Chondrocyte (in vitro differentiated cells): Measurements from ENCODE around the gene HOXB13. TPM values are rescaled to one million over a fixed set of nuclear protein-coding genes. Genes with fewer than 3 reads are reported as not detected.

Experiments
- DNase-seq: peaks from one replicate; pipeline ENCODE4 v3.0.0; 2021; ENCODE audit warnings: mixed read lengths, low spot score
- H3K27ac Mint-ChIP-seq: one replicate; pipeline ENCODE4 v1.8.0; 2021; ENCODE audit warnings: mild to moderate bottlenecking, moderate library complexity, mixed read lengths; ENCODE audit not compliant: unreplicated experiment
- H3K27me3 Mint-ChIP-seq: 2 replicates; pipeline ENCODE4 v1.8.0; 2021; ENCODE audit warnings: low read depth, mixed read lengths
- H3K36me3 Mint-ChIP-seq: 2 replicates; pipeline ENCODE4 v1.8.0; 2021; ENCODE audit warnings: low read depth, mixed read lengths
- H3K4me1 Mint-ChIP-seq: 2 replicates; pipeline ENCODE4 v1.8.0; 2021; ENCODE audit warnings: low read depth, mild to moderate bottlenecking, mixed read lengths
- H3K4me3 Mint-ChIP-seq: one replicate; pipeline ENCODE4 v1.8.0; 2021; ENCODE audit warnings: mild to moderate bottlenecking, moderate library complexity, mixed read lengths; ENCODE audit not compliant: unreplicated experiment
- H3K9me3 Mint-ChIP-seq: 2 replicates; pipeline ENCODE4 v1.8.0; 2021; ENCODE audit warnings: low read depth, mixed read lengths
- CTCF ChIP-seq: fragments of 200-600 bp; sonication (generic); IDR thresholded peaks from 2 replicates; pipeline ENCODE4 v1.5.0; 2021; ENCODE audit warnings: antibody characterized with exemption, mild to moderate bottlenecking, moderate library complexity
- total RNA-seq: library from RNA; stranded (reverse); gene quantifications from 3 replicates; pipeline ENCODE4 v1.2.1, GENCODE V29; 2021

The HOXB13 gene
- total RNA-seq, 1 donor from 2014 or later: not detected

GRCh38 chr17:48751733-48752398 lies 23.3 kb upstream of the HOXB13 start:
- TF ChIP-seq CTCF: no peak
- Mint-ChIP-seq H3K27ac (no peak overlapping the region), H3K4me3 (no peak overlapping the region), H3K36me3 (no peaks in the 10 kb centered on the region), H3K27me3 (peaks cover 81% of the 10 kb centered on the region), H3K9me3 (no peaks in the 10 kb centered on the region), H3K4me1 (no peaks in the 10 kb centered on the region)
- DNase-seq: no peak

- no peak overlapping the region for H3K27ac Mint-ChIP-seq
Measured at GRCh38 chr17:48751172-48751571, 22.6 kb upstream of the HOXB13 start.

GRCh38 chr17:48749621-48750553 lies 21.3 kb upstream of the HOXB13 start:
- Mint-ChIP-seq H3K4me1 (no peaks in the 10 kb centered on the region), H3K27ac (no peak overlapping the region), H3K4me3 (no peak overlapping the region)

More at GRCh38 chr17:48751172-48751571, 22.6 kb upstream of the HOXB13 start:
- no peak overlapping the region for H3K4me3 Mint-ChIP-seq
- no peaks in the 10 kb centered on the region for H3K36me3 Mint-ChIP-seq
- peaks cover 82% of the 10 kb centered on the region for H3K27me3 Mint-ChIP-seq
- H3K4me1 Mint-ChIP-seq: no peaks in the 10 kb centered on the region
- no peaks in the 10 kb centered on the region for H3K9me3 Mint-ChIP-seq
- DNase-seq: no peak
- no peak for TF ChIP-seq CTCF

GRCh38 chr17:48748718-48749566 lies 20.4 kb upstream of the HOXB13 start:
- DNase-seq: no peak
- Mint-ChIP-seq H3K4me3 (no peak overlapping the region), H3K4me1 (no peaks in the 10 kb centered on the region), H3K27me3 (peaks cover 82% of the 10 kb centered on the region), H3K27ac (no peak overlapping the region), H3K36me3 (no peaks in the 10 kb centered on the region), H3K9me3 (no peaks in the 10 kb centered on the region)
- no peak for TF ChIP-seq CTCF

More at GRCh38 chr17:48749621-48750553, 21.3 kb upstream of the HOXB13 start:
- DNase-seq: no peak
- no peaks in the 10 kb centered on the region for H3K9me3 Mint-ChIP-seq
- TF ChIP-seq CTCF: no peak
- H3K36me3 Mint-ChIP-seq: no peaks in the 10 kb centered on the region
- peaks cover 84% of the 10 kb centered on the region for H3K27me3 Mint-ChIP-seq
